Loucy (cell line): ENCODE measurements around the gene MAP2K4.

ENCODE experiments used
- H2AFZ ChIP-seq: fragments of 200-600 bp; sonication (generic); 2 replicates; pipeline ENCODE4 v1.6.0; 2016; ENCODE audit warnings: antibody characterized with exemption, mild to moderate bottlenecking, low read length, moderate library complexity
- H3F3A ChIP-seq: fragments of 200-600 bp; 2 replicates; pipeline ENCODE4 v1.6.0; 2016; ENCODE audit warnings: antibody characterized with exemption, low read depth, mild to moderate bottlenecking
- H3K27me3 ChIP-seq: fragments of 200-600 bp; sonication (generic); 2 replicates; pipeline ENCODE4 v1.6.1; 2014; ENCODE audit warnings: low read length, mild to moderate bottlenecking; ENCODE audit not compliant: insufficient read depth, poor library complexity, severe bottlenecking
- H3K36me3 ChIP-seq: fragments of 200-600 bp; sonication (generic); 2 replicates; pipeline ENCODE4 v1.6.1; 2016; ENCODE audit warnings: low read length; ENCODE audit not compliant: insufficient read depth
- H3K4me1 ChIP-seq: fragments of 200-600 bp; sonication (generic); 2 replicates; pipeline ENCODE4 v1.5.1; 2014; ENCODE audit warnings: low read length, mild to moderate bottlenecking; ENCODE audit not compliant: insufficient read depth, poor library complexity, severe bottlenecking
- H3K4me2 ChIP-seq: fragments of 200-600 bp; sonication (generic); 2 replicates; pipeline ENCODE4 v1.6.0; 2014; ENCODE audit warnings: antibody characterized with exemption, low read length, low read depth, mild to moderate bottlenecking; ENCODE audit not compliant: poor library complexity, severe bottlenecking
- H3K4me3 ChIP-seq: fragments of 200-600 bp; sonication (generic); 2 replicates; pipeline ENCODE4 v1.5.1; 2014; ENCODE audit warnings: low read length, mild to moderate bottlenecking, mixed read lengths; ENCODE audit not compliant: poor library complexity, severe bottlenecking
- H3K79me2 ChIP-seq: fragments of 200-600 bp; sonication (generic); 2 replicates; pipeline ENCODE4 v1.6.1; 2014; ENCODE audit warnings: low read length; ENCODE audit not compliant: insufficient read depth
- H3K9ac ChIP-seq: fragments of 200-600 bp; sonication (generic); 2 replicates; pipeline ENCODE4 v1.6.0; 2014; ENCODE audit warnings: mild to moderate bottlenecking, low read depth, low read length, moderate library complexity; ENCODE audit not compliant: poor library complexity, severe bottlenecking
- H3K9me2 ChIP-seq: fragments of 200-600 bp; sonication (generic); replicated peaks from 2 replicates; pipeline ENCODE4 v1.6.1; 2016; ENCODE audit warnings: low read depth, low read length, mixed read lengths
- H3K9me3 ChIP-seq: fragments of 200-600 bp; sonication (generic); 2 replicates; pipeline ENCODE4 v1.6.1; 2014; ENCODE audit warnings: mild to moderate bottlenecking, antibody characterized with exemption, low read length, low read depth; ENCODE audit not compliant: insufficient read depth
- H4K20me1 ChIP-seq: fragments of 200-600 bp; sonication (generic); 2 replicates; pipeline ENCODE4 v1.6.0; 2014; ENCODE audit warnings: antibody characterized with exemption, low read length, mild to moderate bottlenecking; ENCODE audit not compliant: insufficient read depth, poor library complexity, severe bottlenecking
- CTCF ChIP-seq: fragments of 200-600 bp; sonication (generic); conservative IDR thresholded peaks from 2 replicates; pipeline ENCODE4 v1.5.1; 2014; ENCODE audit warnings: mild to moderate bottlenecking, antibody characterized with exemption, low read length
- EZH2phosphoT487 ChIP-seq: fragments of 200-600 bp; IDR thresholded peaks from 2 replicates; pipeline ENCODE4 v1.6.1; 2018; ENCODE audit warnings: antibody characterized with exemption, mild to moderate bottlenecking, moderate library complexity, borderline replicate concordance

The MAP2K4 gene

GRCh38 chr17:12134587-12134986 is 113.9 kb downstream of the MAP2K4 start:
- H3K4me3 ChIP-seq, result no peak overlapping the region
- peaks cover 28% of the 10 kb centered on the region; the same call in 1 of the 2 replicates for H3K36me3 ChIP-seq
- no peak overlapping the region for H2AFZ ChIP-seq
- no peaks in the 10 kb centered on the region for H3K9me3 ChIP-seq
- no peaks in the 10 kb centered on the region for H4K20me1 ChIP-seq
- no peaks in the 10 kb centered on the region for H3F3A ChIP-seq
- H3K9me2 ChIP-seq, result no peaks in the 10 kb centered on the region
- H3K79me2 ChIP-seq, result no peaks in the 10 kb centered on the region
- H3K4me2 ChIP-seq, result no peak overlapping the region
- no peaks in the 10 kb centered on the region for H3K4me1 ChIP-seq
- no peaks in the 10 kb centered on the region for H3K27me3 ChIP-seq
- H3K9ac ChIP-seq, result no peak overlapping the region
- TF ChIP-seq EZH2phosphoT487 (no peak), CTCF (no peak)

DNA sequence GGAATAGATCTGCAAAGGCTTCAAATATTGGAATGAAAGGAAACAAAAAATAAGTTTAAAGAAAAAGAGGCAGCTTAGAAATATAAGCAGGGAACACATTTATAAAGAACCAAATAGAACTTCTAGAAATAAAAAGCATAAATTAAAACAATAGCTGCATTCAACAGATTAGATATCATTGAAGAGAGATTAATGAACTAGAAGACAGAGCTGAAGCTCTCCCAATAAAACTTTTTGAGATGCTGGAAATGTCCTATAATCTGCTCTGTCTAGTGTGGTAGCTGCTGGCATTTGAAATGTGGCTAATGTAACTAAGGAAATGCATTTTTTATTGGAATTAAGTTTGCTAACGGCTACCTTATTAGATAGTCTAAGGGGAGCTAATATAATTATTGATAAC is 115.6 kb downstream of the MAP2K4 start:
- Histone ChIP-seq H3K4me2 (no peak overlapping the region), H3K9me3 (no peaks in the 10 kb centered on the region), H3K9ac (no peak overlapping the region), H3K79me2 (no peaks in the 10 kb centered on the region), H3F3A (no peaks in the 10 kb centered on the region), H2AFZ (no peak overlapping the region), H3K4me1 (no peaks in the 10 kb centered on the region), H4K20me1 (no peaks in the 10 kb centered on the region), H3K4me3 (no peak overlapping the region), H3K9me2 (no peaks in the 10 kb centered on the region), H3K36me3 (peaks cover 35% of the 10 kb centered on the region; the same call in 1 of the 2 replicates), H3K27me3 (no peaks in the 10 kb centered on the region)
- TF ChIP-seq CTCF (no peak), EZH2phosphoT487 (no peak)

DNA sequence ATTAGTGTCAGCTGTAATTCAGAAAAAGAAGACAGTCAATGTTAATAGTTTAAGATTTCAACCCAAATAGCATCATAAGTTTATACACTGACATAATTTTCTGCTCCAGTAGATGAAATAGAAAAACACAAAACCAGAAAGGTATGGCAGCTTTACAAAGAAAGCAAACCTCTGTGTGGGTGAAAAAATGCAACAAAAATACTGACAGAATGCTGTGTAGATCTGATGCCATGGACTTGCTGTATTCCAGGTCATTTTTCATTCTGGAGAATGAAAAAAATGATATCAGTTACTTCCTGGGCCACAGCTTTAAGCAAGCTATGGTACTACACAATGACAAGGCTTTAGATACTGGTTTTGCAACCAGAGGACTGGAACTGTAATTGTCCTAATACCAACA is 116.0 kb downstream of the MAP2K4 start:
- Histone ChIP-seq H4K20me1 (no peaks in the 10 kb centered on the region), H3K27me3 (no peaks in the 10 kb centered on the region), H3K4me3 (no peak overlapping the region), H3K79me2 (no peaks in the 10 kb centered on the region), H3K4me1 (no peaks in the 10 kb centered on the region), H3F3A (no peaks in the 10 kb centered on the region), H3K9me3 (no peaks in the 10 kb centered on the region), H2AFZ (no peak overlapping the region), H3K36me3 (peaks cover 35% of the 10 kb centered on the region; the same call in 1 of the 2 replicates), H3K9ac (no peak overlapping the region), H3K4me2 (no peak overlapping the region), H3K9me2 (no peaks in the 10 kb centered on the region)
- no peak for TF ChIP-seq CTCF
- no peak for TF ChIP-seq EZH2phosphoT487
